ENCODE results near the gene MEIS1. TPM values are rescaled to one million over a fixed set of nuclear protein-coding genes. Genes with fewer than 3 reads are reported as not detected.

MEIS1 gene
- total and polyA plus RNA-seq, 2 donors (not counting 1 experiment from before 2014, with no cell fraction given), result 0.03 TPM; not detected in 1

DNA sequence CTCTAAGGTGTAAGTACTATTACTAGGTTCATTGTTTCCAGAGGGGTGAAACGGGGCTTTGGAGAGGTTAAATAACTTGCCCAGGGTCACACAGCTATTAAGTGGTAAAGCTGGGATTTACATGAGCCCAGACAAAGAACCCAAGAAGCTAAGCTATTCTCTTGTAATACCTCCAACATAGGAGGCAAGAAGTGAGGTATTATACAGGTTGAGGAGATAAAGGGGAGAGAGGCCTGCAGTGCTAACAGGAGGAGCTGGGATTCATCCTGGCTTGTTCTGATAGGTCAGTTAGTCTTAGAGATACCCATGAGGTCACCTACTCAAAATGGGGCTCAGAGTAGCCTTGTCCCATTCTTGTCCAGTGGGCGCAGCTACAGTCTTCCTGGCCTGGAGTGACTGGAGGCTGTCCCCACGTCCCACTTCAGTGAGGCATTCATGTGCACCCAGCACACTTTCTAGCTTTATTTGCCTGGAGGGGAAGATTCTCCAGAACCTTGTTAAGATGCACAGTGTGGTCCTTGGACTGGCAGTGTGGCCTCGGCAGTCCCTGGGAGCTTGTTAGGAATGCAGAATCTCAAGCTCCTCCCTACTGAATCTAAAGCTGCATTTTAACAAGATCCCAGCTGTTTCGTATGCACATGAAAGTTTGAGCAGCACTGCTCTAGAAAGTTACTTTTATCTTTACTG lies 63.5 kb downstream of the MEIS1 start:
- peaks cover 4% of the 10 kb centered on the region for H3K27me3 Mint-ChIP-seq
- no peak overlapping the region for H2AFZ ChIP-seq (ENCODE audit: insufficient read depth, low read depth, low read length, poor library complexity, severe bottlenecking)
- no peaks in the 10 kb centered on the region for H3K4me1 Mint-ChIP-seq
- no peak overlapping the region for H3K27ac Mint-ChIP-seq
- no peaks in the 10 kb centered on the region for H4K20me1 ChIP-seq (ENCODE audit: control insufficient read depth, insufficient read depth, low read length, poor library complexity, severe bottlenecking)
- no peaks in the 10 kb centered on the region for H3K36me3 ChIP-seq (replicated peaks in 1 of 2; ENCODE audit: control extremely low read depth in 1 of 2, control insufficient read depth in 1 of 2, extremely low read depth in 1 of 2, insufficient read depth in 2 of 2, low read length in 1 of 2)
- no peak overlapping the region for H3K27ac ChIP-seq (ENCODE audit: low read length in 2 of 2)
- H3K79me2 ChIP-seq (ENCODE audit: control insufficient read depth, insufficient read depth, low read length), result no peaks in the 10 kb centered on the region
- ATAC-seq (ENCODE audit: low read depth) (no peak), DNase-seq (no peak)
- intact Hi-C loops (cut with micrococcal nuclease), result no loop called here
- H3K4me3 ChIP-seq (ENCODE audit: control extremely low read depth in 1 of 5, extremely low read depth in 1 of 5, insufficient read depth in 1 of 5, low read depth in 2 of 5, low read length in 4 of 5), result no peak overlapping the region
- H3K9me3 ChIP-seq (ENCODE audit: control extremely low read depth in 1 of 3, control insufficient read depth in 2 of 3, insufficient read depth in 1 of 3, low read length in 2 of 3), result no peaks in the 10 kb centered on the region
- H3K9ac ChIP-seq (ENCODE audit: low read length), result no peak overlapping the region
- ChIA-PET POLR2A (no interaction called here), CTCF (no interaction called here)
- no peak overlapping the region for H3K4me3 Mint-ChIP-seq
- no peaks in the 10 kb centered on the region for H3K4me1 ChIP-seq (ENCODE audit: control insufficient read depth in 2 of 2, insufficient read depth in 2 of 2, low read length in 2 of 2)
- H3K27me3 ChIP-seq (replicated peaks in 1 of 4; ENCODE audit: control extremely low read depth in 1 of 4, control insufficient read depth in 3 of 4, insufficient read depth in 4 of 4, low read length in 3 of 4), result peaks cover 0 to 2% (median 0%) of the 10 kb centered on the region in 4 experiments
- TF ChIP-seq, protein P1, sequence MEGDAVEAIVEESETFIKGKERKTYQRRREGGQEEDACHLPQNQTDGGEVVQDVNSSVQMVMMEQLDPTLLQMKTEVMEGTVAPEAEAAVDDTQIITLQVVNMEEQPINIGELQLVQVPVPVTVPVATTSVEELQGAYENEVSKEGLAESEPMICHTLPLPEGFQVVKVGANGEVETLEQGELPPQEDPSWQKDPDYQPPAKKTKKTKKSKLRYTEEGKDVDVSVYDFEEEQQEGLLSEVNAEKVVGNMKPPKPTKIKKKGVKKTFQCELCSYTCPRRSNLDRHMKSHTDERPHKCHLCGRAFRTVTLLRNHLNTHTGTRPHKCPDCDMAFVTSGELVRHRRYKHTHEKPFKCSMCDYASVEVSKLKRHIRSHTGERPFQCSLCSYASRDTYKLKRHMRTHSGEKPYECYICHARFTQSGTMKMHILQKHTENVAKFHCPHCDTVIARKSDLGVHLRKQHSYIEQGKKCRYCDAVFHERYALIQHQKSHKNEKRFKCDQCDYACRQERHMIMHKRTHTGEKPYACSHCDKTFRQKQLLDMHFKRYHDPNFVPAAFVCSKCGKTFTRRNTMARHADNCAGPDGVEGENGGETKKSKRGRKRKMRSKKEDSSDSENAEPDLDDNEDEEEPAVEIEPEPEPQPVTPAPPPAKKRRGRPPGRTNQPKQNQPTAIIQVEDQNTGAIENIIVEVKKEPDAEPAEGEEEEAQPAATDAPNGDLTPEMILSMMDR (IDR thresholded peaks at IDR 0.05), result no peak
- no peak for TF ChIP-seq EZH2 (IDR thresholded peaks at IDR 0.05; ENCODE audit: borderline replicate concordance, insufficient read depth, low read depth, low read length, poor library complexity, severe bottlenecking)
- H3K4me2 ChIP-seq (replicated peaks; ENCODE audit: low read depth, low read length, poor library complexity, severe bottlenecking), result no peak overlapping the region
- 96% methylated on average over 3 of the region's 5 CpGs for WGBS (ENCODE audit: insufficient coverage)
- no peaks in the 10 kb centered on the region for H3K9me3 Mint-ChIP-seq (ENCODE audit: insufficient read depth)

DNA sequence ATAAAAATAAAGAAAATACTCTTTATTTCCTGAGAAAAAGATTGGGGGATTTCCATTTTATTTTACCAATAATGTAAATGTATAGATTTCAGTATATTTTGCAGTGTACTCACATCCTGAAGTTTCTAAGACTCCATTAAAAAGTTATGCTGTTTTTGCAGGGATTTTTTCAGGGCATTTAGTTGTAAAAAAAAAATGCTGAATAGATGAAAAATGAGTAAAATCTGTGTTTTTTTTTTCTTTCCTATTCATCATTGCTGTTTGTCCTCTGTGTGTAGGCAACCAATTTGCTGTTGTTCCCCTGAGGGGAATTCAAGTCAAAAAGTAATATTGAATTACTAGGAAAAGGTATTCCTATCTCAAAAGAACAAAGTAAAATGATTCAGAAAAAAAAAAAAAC lies 66.3 kb downstream of the MEIS1 start:
- Histone ChIP-seq H3K27me3 (replicated peaks in 1 of 4; ENCODE audit: control extremely low read depth in 1 of 4, control insufficient read depth in 3 of 4, insufficient read depth in 4 of 4, low read length in 3 of 4) (peaks cover 0 to 2% (median 0%) of the 10 kb centered on the region in 4 experiments), H3K27ac (ENCODE audit: low read length in 2 of 2) (no peak overlapping the region), H4K20me1 (ENCODE audit: control insufficient read depth, insufficient read depth, low read length, poor library complexity, severe bottlenecking) (no peaks in the 10 kb centered on the region), H3K4me3 (ENCODE audit: control extremely low read depth in 1 of 5, extremely low read depth in 1 of 5, insufficient read depth in 1 of 5, low read depth in 2 of 5, low read length in 4 of 5) (no peak overlapping the region), H3K9me3 (ENCODE audit: control extremely low read depth in 1 of 3, control insufficient read depth in 2 of 3, insufficient read depth in 1 of 3, low read length in 2 of 3) (no peaks in the 10 kb centered on the region), H3K9ac (ENCODE audit: low read length) (no peak overlapping the region), H3K4me1 (ENCODE audit: control insufficient read depth in 2 of 2, insufficient read depth in 2 of 2, low read length in 2 of 2) (no peaks in the 10 kb centered on the region), H3K4me2 (replicated peaks; ENCODE audit: low read depth, low read length, poor library complexity, severe bottlenecking) (no peak overlapping the region), H2AFZ (ENCODE audit: insufficient read depth, low read depth, low read length, poor library complexity, severe bottlenecking) (no peak overlapping the region), H3K79me2 (ENCODE audit: control insufficient read depth, insufficient read depth, low read length) (no peaks in the 10 kb centered on the region), H3K36me3 (replicated peaks in 1 of 2; ENCODE audit: control extremely low read depth in 1 of 2, control insufficient read depth in 1 of 2, extremely low read depth in 1 of 2, insufficient read depth in 2 of 2, low read length in 1 of 2) (no peaks in the 10 kb centered on the region)
- no peak for ATAC-seq (ENCODE audit: low read depth)
- DNase-seq, result no peak
- CTCF ChIA-PET, result no interaction called here
- TF ChIP-seq, protein P1 (IDR thresholded peaks at IDR 0.05), result no peak
- no peak for TF ChIP-seq EZH2 (IDR thresholded peaks at IDR 0.05; ENCODE audit: borderline replicate concordance, insufficient read depth, low read depth, low read length, poor library complexity, severe bottlenecking)
- POLR2A ChIA-PET, result no interaction called here
- intact Hi-C loops (cut with micrococcal nuclease), result no loop called here
- H3K9me3 Mint-ChIP-seq (ENCODE audit: insufficient read depth), result no peaks in the 10 kb centered on the region
- peaks cover 7% of the 10 kb centered on the region for H3K27me3 Mint-ChIP-seq
- no peak overlapping the region for H3K27ac Mint-ChIP-seq
- H3K4me3 Mint-ChIP-seq, result no peak overlapping the region
- no peaks in the 10 kb centered on the region for H3K4me1 Mint-ChIP-seq

Measured in B cell (primary cell).